Measurements from ENCODE around the gene TRAK1.

TRAK1 gene

GRCh38 chr3:42106646-42107045, 15.5 kb downstream of the TRAK1 start:
- no peak for TF ChIP-seq CTCF (conservative IDR thresholded peaks at IDR 0.05; ENCODE audit: low read length)
- no peak overlapping the region for H3K4me3 ChIP-seq (ENCODE audit: low read length)
- no peak for DNase-seq (ENCODE audit: low read depth)

- no peak overlapping the region for H3K4me3 ChIP-seq (ENCODE audit: low read length)
- no peak for DNase-seq (ENCODE audit: low read depth)
- TF ChIP-seq CTCF (conservative IDR thresholded peaks at IDR 0.05; ENCODE audit: low read length), result no peak
These were observed 19.5 kb downstream of the TRAK1 start for GRCh38 chr3:42110631-42111030.

GRCh38 chr3:42114130-42114725, 23.1 kb downstream of the TRAK1 start:
- TF ChIP-seq CTCF (conservative IDR thresholded peaks at IDR 0.05; ENCODE audit: low read length), result no peak
- no peak overlapping the region for H3K4me3 ChIP-seq (ENCODE audit: low read length)
- no peak for DNase-seq (ENCODE audit: low read depth)

GRCh38 chr3:42115215-42115614, 24.1 kb downstream of the TRAK1 start:
- no peak for TF ChIP-seq CTCF (conservative IDR thresholded peaks at IDR 0.05; ENCODE audit: low read length)
- no peak overlapping the region for H3K4me3 ChIP-seq (ENCODE audit: low read length)
- no peak for DNase-seq (ENCODE audit: low read depth)

- TF ChIP-seq CTCF (conservative IDR thresholded peaks at IDR 0.05; ENCODE audit: low read length), result no peak
- no peak for DNase-seq (ENCODE audit: low read depth)
- H3K4me3 ChIP-seq (ENCODE audit: low read length), result no peak overlapping the region
These were observed 24.8 kb downstream of the TRAK1 start for GRCh38 chr3:42115946-42116345.

GRCh38 chr3:42116466-42116865, 25.3 kb downstream of the TRAK1 start:
- no peak for TF ChIP-seq CTCF (conservative IDR thresholded peaks at IDR 0.05; ENCODE audit: low read length)
- no peak overlapping the region for H3K4me3 ChIP-seq (ENCODE audit: low read length)
- no peak for DNase-seq (ENCODE audit: low read depth)

- DNase-seq (ENCODE audit: low read depth), result peak; percentile 73
- no peak overlapping the region for H3K4me3 ChIP-seq (ENCODE audit: low read length)
- peak; percentile 58 for TF ChIP-seq CTCF (conservative IDR thresholded peaks at IDR 0.05; ENCODE audit: low read length)
These were observed 26.2 kb downstream of the TRAK1 start for GRCh38 chr3:42117175-42118008.

Data from AG10803 (cell line).